IPS-18c (cell line): ENCODE results near the gene CCDC102B.

Experiments
- H3K4me3 ChIP-seq: 2 replicates; pipeline ENCODE4 v1.7.0; 2013; ENCODE audit warnings: low read depth, mild to moderate bottlenecking, low read length, moderate library complexity; ENCODE audit not compliant: insufficient read depth
- H3K9me3 ChIP-seq: one replicate; pipeline ENCODE4 v1.6.1; 2013; ENCODE audit warnings: mild to moderate bottlenecking, low read length, moderate library complexity; ENCODE audit not compliant: control insufficient read depth, insufficient read depth

The CCDC102B gene

DNA sequence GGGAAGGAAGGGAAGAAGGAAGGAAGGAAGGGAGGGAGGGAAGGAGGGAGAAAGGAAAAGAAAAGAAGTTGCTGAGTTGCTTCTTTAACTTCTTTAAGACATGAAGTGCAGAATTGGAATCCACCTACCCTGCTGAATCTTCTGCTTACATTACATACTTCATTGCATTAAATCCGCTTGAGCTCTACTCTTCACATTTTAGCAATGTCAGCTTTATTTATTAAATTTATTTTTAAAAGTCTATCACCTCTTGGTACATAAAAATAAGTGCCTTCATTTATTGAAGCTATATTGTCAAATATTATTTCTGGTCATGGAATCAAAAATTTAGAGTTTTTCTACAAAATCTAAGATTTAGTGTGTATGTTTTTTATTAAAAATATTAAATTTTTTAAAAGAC lies 284.6 kb downstream of the CCDC102B start:
- Histone ChIP-seq H3K4me3 (no peak overlapping the region), H3K9me3 (no peaks in the 10 kb centered on the region)

DNA sequence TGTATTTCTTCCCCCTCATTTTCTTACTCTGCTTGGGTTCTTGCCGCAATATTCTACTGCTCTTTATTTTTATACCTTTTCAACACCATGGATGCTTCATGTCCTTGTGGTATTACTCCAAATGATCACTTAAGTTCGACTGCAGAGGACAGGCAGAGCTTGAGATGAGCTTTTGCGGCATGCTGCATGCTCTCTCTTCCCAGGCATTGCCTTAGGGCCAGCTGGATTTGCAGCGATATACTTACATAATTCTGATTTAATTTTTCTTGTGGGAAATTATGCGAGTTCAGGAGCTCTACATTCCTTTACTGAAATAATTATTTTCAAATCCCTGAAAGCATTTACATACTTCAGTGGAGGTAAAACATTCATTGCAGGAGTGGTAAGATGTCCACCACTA lies 288.1 kb downstream of the CCDC102B start:
- Histone ChIP-seq H3K9me3 (no peaks in the 10 kb centered on the region), H3K4me3 (no peak overlapping the region)

DNA sequence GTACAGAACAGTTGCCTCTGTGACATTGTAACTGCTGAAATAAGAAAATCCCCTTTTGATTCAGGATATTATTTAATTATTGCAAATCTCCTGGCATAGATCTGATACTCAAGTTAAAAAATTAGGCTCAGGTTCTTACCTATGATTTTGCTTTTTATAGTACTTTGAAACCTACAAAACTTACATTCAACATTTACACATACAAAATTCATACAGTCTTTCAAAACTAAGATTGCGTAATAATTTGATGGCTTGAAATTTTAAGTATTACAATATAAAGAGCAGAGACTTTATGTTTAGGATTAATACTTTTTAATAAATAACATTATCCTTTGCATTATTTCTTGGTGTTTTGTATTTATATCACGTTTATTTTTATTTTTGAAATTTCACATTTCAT lies 291.1 kb downstream of the CCDC102B start:
- Histone ChIP-seq H3K9me3 (no peaks in the 10 kb centered on the region), H3K4me3 (no peak overlapping the region)

DNA sequence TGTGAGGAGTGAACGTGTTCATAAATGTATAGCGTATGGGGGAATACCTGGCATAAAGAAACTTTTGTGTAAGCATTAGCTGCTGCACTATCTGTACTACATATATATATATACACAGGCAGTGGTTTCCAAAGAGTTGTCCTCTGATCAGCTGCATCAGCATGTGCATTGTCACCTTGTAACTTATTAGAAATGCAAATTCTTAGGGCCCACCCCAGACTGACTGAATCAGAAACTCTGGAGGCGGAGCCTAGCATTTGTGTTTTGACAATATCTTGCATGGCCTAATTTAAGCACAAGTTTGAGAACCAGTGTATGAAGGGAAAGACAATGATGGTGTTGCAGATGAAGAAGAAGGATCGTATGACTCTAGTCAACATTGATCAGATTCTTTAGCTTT lies 299.5 kb downstream of the CCDC102B start:
- no peak overlapping the region for H3K4me3 ChIP-seq
- no peaks in the 10 kb centered on the region for H3K9me3 ChIP-seq

DNA sequence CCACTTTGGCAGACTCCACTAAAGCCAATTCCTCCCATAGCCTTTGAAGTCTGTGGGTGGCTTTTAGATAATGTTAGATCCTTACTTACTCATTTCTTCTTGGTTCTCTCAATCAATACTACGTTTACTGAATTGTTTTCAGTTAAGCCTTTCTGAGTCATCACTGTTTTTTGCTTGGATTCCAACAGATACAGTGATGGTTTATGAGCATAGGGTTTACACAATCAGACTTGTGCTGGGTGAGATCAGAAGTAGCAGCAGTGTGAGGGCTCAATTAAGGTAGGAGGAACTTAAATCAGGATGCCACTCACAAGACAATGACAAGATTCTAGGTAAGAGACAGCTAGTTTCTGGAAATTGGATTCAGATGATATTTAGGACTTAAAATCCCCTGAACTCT lies 305.1 kb downstream of the CCDC102B start:
- H3K9me3 ChIP-seq: no peaks in the 10 kb centered on the region
- no peak overlapping the region for H3K4me3 ChIP-seq
